IMR-90 (cell line): ENCODE results near the gene GALNT14. TPM values are rescaled to one million over a fixed set of nuclear protein-coding genes. Genes with fewer than 3 reads are reported as not detected.

Experiments
- ATAC-seq: fragments of 200-7000 bp; cut with Tn5 transposase; 2 replicates; pipeline ENCODE4 v1.9.1; 2020; ENCODE audit warnings: low read depth, mild to moderate bottlenecking, moderate library complexity
- BruUV-seq: library from RNA; stranded (reverse); fragments of 400-500 nt; replicated peaks from 2 replicates; lab custom pipeline; 2021; lab: Mats Ljungman, UMichigan
- CTCF ChIA-PET: fragments of 300-600 bp; formaldehyde crosslinking; extraction: SDS; loops from one replicate; lab custom pipeline; 2021; ENCODE audit warnings: antibody characterized with exemption; lab: Yijun Ruan, JAX
- POLR2A ChIA-PET: fragments of 300-600 bp; sonication (Branson Sonifier 250); formaldehyde crosslinking; loops from one replicate; lab custom pipeline; 2022; ENCODE audit warnings: antibody characterized with exemption; ENCODE audit not compliant: unreplicated experiment; lab: Charles Lee
- DNase-seq: peaks from one replicate; pipeline ENCODE4 v3.0.0; 2013
- H2AFZ ChIP-seq: replicated peaks from 2 replicates; pipeline ENCODE3; 2013; ENCODE audit warnings: low read length, mild to moderate bottlenecking; ENCODE audit not compliant: poor library complexity
- H2AK5ac ChIP-seq: 2 replicates; pipeline ENCODE4 v1.6.1; 2013; ENCODE audit warnings: low read depth, low read length, inconsistent platforms
- H2AK9ac ChIP-seq: replicated peaks from 2 replicates; pipeline ENCODE3; 2013; ENCODE audit warnings: mild to moderate bottlenecking, low read depth, low read length, moderate library complexity; ENCODE audit not compliant: poor library complexity
- H2BK120ac ChIP-seq: 2 replicates; pipeline ENCODE4 v1.6.1; 2013; ENCODE audit warnings: low read depth, low read length, inconsistent platforms
- H2BK15ac ChIP-seq: 3 replicates; pipeline ENCODE4 v1.6.1; 2013; ENCODE audit warnings: low read depth, low read length, inconsistent platforms
- H2BK20ac ChIP-seq: 2 replicates; pipeline ENCODE4 v1.6.1; 2013; ENCODE audit warnings: low read depth, mild to moderate bottlenecking, inconsistent platforms, low read length, moderate library complexity
- H2BK5ac ChIP-seq: 2 replicates; pipeline ENCODE4 v1.6.1; 2013; ENCODE audit warnings: mild to moderate bottlenecking, low read depth, low read length, inconsistent platforms; ENCODE audit not compliant: poor library complexity, severe bottlenecking
- H3K14ac ChIP-seq: replicated peaks from 2 replicates; pipeline ENCODE4 v1.6.1; 2013; ENCODE audit warnings: low read depth, low read length, inconsistent platforms
- H3K18ac ChIP-seq: 2 replicates; pipeline ENCODE4 v1.6.1; 2013; ENCODE audit warnings: low read depth, low read length, control low read depth
- H3K23ac ChIP-seq: 2 replicates; pipeline ENCODE4 v1.6.1; 2013; ENCODE audit warnings: low read depth, low read length, inconsistent platforms
- H3K27ac ChIP-seq: 2 replicates; pipeline ENCODE4 v1.5.1; 2013; ENCODE audit warnings: mild to moderate bottlenecking, control low read depth, low read length; ENCODE audit not compliant: insufficient read depth
- H3K27me3 ChIP-seq: 2 replicates; pipeline ENCODE4 v1.6.1; 2013; ENCODE audit warnings: low read length; ENCODE audit not compliant: control insufficient read depth, insufficient read depth
- H3K36me3 ChIP-seq: 2 replicates; pipeline ENCODE4 v1.6.1; 2013; ENCODE audit warnings: low read length, mixed read lengths; ENCODE audit not compliant: control insufficient read depth, insufficient read depth
- H3K4ac ChIP-seq: 2 replicates; pipeline ENCODE4 v1.6.1; 2013; ENCODE audit warnings: low read depth, low read length, inconsistent platforms
- H3K4me1 ChIP-seq: 2 replicates; pipeline ENCODE4 v1.6.1; 2013; ENCODE audit warnings: low read length, mixed read lengths; ENCODE audit not compliant: control insufficient read depth, insufficient read depth
- H3K4me2 ChIP-seq: 2 replicates; pipeline ENCODE4 v1.6.1; 2013; ENCODE audit warnings: low read depth, mild to moderate bottlenecking, control low read depth, low read length, moderate library complexity
- H3K4me3 ChIP-seq: 2 replicates; pipeline ENCODE4 v1.5.1; 2013; ENCODE audit warnings: low read depth, mild to moderate bottlenecking, control low read depth, low read length, moderate library complexity; ENCODE audit not compliant: insufficient read depth
- H3K56ac ChIP-seq: 2 replicates; pipeline ENCODE4 v1.6.1; 2013; ENCODE audit warnings: low read length, inconsistent platforms; ENCODE audit not compliant: insufficient read depth; ENCODE audit errors: extremely low read depth
- H3K79me1 ChIP-seq, 2 experiments: 2 replicates each; pipeline ENCODE4 v1.6.1; 2013; ENCODE audit warnings: low read length in 2 of 2, inconsistent platforms in 1 of 2, low read depth in 1 of 2
- H3K9ac ChIP-seq: 2 replicates; pipeline ENCODE4 v1.6.1; 2013; ENCODE audit warnings: low read depth, low read length, control low read depth
- H3K9me1 ChIP-seq: 2 replicates; pipeline ENCODE4 v1.6.1; 2013; ENCODE audit warnings: low read length, inconsistent platforms; ENCODE audit not compliant: insufficient read depth
- H3K9me3 ChIP-seq: 2 replicates; pipeline ENCODE4 v1.6.1; 2013; ENCODE audit warnings: low read length; ENCODE audit not compliant: control insufficient read depth, insufficient read depth
- H4K20me1 ChIP-seq: 2 replicates; pipeline ENCODE4 v1.6.1; 2013; ENCODE audit warnings: low read length, inconsistent platforms; ENCODE audit not compliant: insufficient read depth
- H4K5ac ChIP-seq: 2 replicates; pipeline ENCODE4 v1.6.1; 2013; ENCODE audit warnings: mild to moderate bottlenecking, low read depth, low read length, control low read depth
- H4K8ac ChIP-seq, 2 experiments: 2 replicates each; pipeline ENCODE4 v1.6.1; 2013; ENCODE audit warnings: low read depth in 2 of 2, low read length in 2 of 2, control low read depth in 1 of 2, inconsistent platforms in 1 of 2
- H4K91ac ChIP-seq: 2 replicates; pipeline ENCODE4 v1.6.1; 2013; ENCODE audit warnings: low read depth, low read length, inconsistent platforms; ENCODE audit not compliant: insufficient read depth
- BHLHE40 ChIP-seq: fragments of 150-350 bp; IDR thresholded peaks from 2 replicates; pipeline ENCODE4 v1.6.1; 2016; ENCODE audit warnings: mild to moderate bottlenecking, low read depth, low read length
- NFE2L2 ChIP-seq: fragments of 150-350 bp; IDR thresholded peaks from 2 replicates; pipeline ENCODE4 v1.6.1; 2016; ENCODE audit warnings: low read depth, mild to moderate bottlenecking, low read length
- POLR2A ChIP-seq: IDR thresholded peaks from 2 replicates; pipeline ENCODE4 v1.6.1; 2012; ENCODE audit warnings: mild to moderate bottlenecking, low read depth, low read length
- SMC3 ChIP-seq: fragments of 150-350 bp; IDR thresholded peaks from 2 replicates; pipeline ENCODE4 v1.6.1; 2016; ENCODE audit warnings: low read depth, mild to moderate bottlenecking, antibody characterized with exemption, low read length, moderate library complexity
- WGBS, 2 experiments: methylation state at CpG; one replicate each; pipeline versions ENCODE4 v1.1.5 to v1.1.7; 2013; ENCODE audit warnings: missing lambda C conversion rate in 2 of 2; ENCODE audit not compliant: insufficient read length in 1 of 2; ENCODE audit errors: extremely low coverage in 2 of 2; 5-methylcytosine and 5-hydroxymethylcytosine counted together
- dilution Hi-C: fragments of 300-500 bp; cut with HindIII; formaldehyde crosslinking; loops from one replicate; pipeline ENCODE4 v1.14.3; 2018; ENCODE audit warnings: low sequenced_read_pairs; ENCODE audit not compliant: unreplicated experiment
- in situ Hi-C: fragments of 300-500 bp; cut with MboI; formaldehyde crosslinking; loops from 3 replicates; pipeline ENCODE4 v1.14.3; 2019; ENCODE audit warnings: low sequenced_read_pairs, inconsistent platforms, mixed read lengths
- intact Hi-C: fragments of 100-400 bp; cut with micrococcal nuclease; formaldehyde crosslinking; loops from 2 replicates; pipeline ENCODE4 v1.10.0; 2022
- polyA plus RNA-seq, 3 experiments: library from polyadenylated mRNA; depleted of rRNA; stranded (reverse); fragments of >200 nt; gene quantifications; 2 replicates each; pipeline ENCODE4 v1.2.3, GENCODE V29; 2012; ENCODE audit warnings: low replicate concordance in 1 of 3
- total RNA-seq: library from RNA; depleted of rRNA; stranded (reverse); fragments of >200 nt; gene quantifications from 2 replicates; pipeline ENCODE4 v1.2.3, GENCODE V29; 2012
- TF ChIP-seq, protein P1 (sequence below): fragments of 150-350 bp; IDR thresholded peaks from 2 replicates; pipeline ENCODE4 v1.6.1; 2016; ENCODE audit warnings: low read depth, mild to moderate bottlenecking, low read length, moderate library complexity, borderline replicate concordance

The GALNT14 gene
- total and polyA plus RNA-seq, 2 of the 4 experiments (the other 2 are of a cell fraction), result 0.15 to 0.18 TPM

DNA sequence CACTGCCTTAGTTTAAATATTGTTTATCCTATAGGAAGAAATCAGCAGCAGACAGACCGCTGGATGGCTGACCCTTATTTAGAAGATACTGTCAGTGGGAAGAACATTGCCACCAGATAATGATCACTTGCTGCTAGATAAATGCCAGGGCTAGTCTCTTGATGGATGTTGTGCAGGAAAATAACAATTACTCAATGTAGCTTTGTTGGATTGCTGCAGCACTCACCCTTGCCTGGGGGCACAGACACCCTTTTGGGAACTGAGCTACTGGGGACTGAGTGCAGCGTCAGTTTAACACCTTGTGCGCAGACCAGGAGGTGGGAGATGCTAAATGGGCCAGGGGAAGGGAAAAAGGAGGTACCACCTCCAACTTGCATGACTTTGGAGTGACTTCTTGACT is 266.8 kb downstream of the GALNT14 start:
- ATAC-seq, result no peak
- no peak overlapping the region for H3K4me2 ChIP-seq
- no peak overlapping the region for H3K14ac ChIP-seq
- no peak overlapping the region for H2AK9ac ChIP-seq
- no peak overlapping the region for H3K23ac ChIP-seq
- no peak overlapping the region for H2BK5ac ChIP-seq
- H2AFZ ChIP-seq, result no peak overlapping the region
- in situ Hi-C loops (loop anchor here (25.0 kb wide), 1 partner anchor 659 kb away; no protein-coding TSS in a partner anchor), intact Hi-C loops (loop anchor here (5.0 kb wide), 1 partner anchor 134 kb away; no protein-coding TSS in a partner anchor), dilution Hi-C loops (no loop called here)
- H4K5ac ChIP-seq, result no peak overlapping the region
- H3K4ac ChIP-seq, result no peak overlapping the region
- no peak overlapping the region for H3K18ac ChIP-seq
- H3K4me3 ChIP-seq, result no peak overlapping the region
- no peaks in the 10 kb centered on the region for H3K9me1 ChIP-seq
- no peak overlapping the region for H2BK20ac ChIP-seq
- no peak overlapping the region for H2BK120ac ChIP-seq
- no peak overlapping the region for H3K27ac ChIP-seq
- H3K9ac ChIP-seq, result no peak overlapping the region
- H3K27me3 ChIP-seq, result no peaks in the 10 kb centered on the region
- BruUV-seq, result no TSS peak
- DNase-seq, result no peak
- H3K9me3 ChIP-seq, result no peaks in the 10 kb centered on the region
- no peaks in the 10 kb centered on the region for H3K79me1 ChIP-seq
- no peak overlapping the region for H4K8ac ChIP-seq
- no peak overlapping the region for H4K91ac ChIP-seq
- no peak overlapping the region for H2BK15ac ChIP-seq
- TF ChIP-seq BHLHE40, result no peak
- no peak for TF ChIP-seq SMC3
- TF ChIP-seq POLR2A, result no peak
- TF ChIP-seq, protein P1, sequence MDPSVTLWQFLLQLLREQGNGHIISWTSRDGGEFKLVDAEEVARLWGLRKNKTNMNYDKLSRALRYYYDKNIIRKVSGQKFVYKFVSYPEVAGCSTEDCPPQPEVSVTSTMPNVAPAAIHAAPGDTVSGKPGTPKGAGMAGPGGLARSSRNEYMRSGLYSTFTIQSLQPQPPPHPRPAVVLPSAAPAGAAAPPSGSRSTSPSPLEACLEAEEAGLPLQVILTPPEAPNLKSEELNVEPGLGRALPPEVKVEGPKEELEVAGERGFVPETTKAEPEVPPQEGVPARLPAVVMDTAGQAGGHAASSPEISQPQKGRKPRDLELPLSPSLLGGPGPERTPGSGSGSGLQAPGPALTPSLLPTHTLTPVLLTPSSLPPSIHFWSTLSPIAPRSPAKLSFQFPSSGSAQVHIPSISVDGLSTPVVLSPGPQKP, result no peak
- no peak for TF ChIP-seq NFE2L2
- no peak overlapping the region for H3K56ac ChIP-seq
- ChIA-PET POLR2A (no interaction called here), CTCF (no interaction called here)
- no peaks in the 10 kb centered on the region for H4K20me1 ChIP-seq
- 0% methylated on average over 1 of the region's 3 CpGs; no CpG with 5 or more reads in 1 of the 2 experiments for WGBS, 2 experiments
- no peaks in the 10 kb centered on the region for H3K36me3 ChIP-seq
- H2AK5ac ChIP-seq, result no peak overlapping the region
- H3K4me1 ChIP-seq, result no peaks in the 10 kb centered on the region
